HepG2 (cell line): Measurements from ENCODE around the gene NCBP1. TPM values are rescaled to one million over a fixed set of nuclear protein-coding genes. Genes with fewer than 3 reads are reported as not detected.

Source experiments
- ARID2 ChIP-seq: sonication (generic); formaldehyde crosslinking; IDR thresholded peaks from 2 replicates; pipeline ENCODE4 v1.8.1; 2022; ENCODE audit warnings: mild to moderate bottlenecking, missing genetic modification reagents, borderline replicate concordance
- ARNTL ChIP-seq: sonication (generic); formaldehyde crosslinking; IDR thresholded peaks from 2 replicates; pipeline ENCODE4 v1.4.0; 2020; ENCODE audit warnings: mild to moderate bottlenecking, missing genetic modification reagents
- CCAR2 ChIP-seq: fragments of 200-400 bp; formaldehyde crosslinking; optimal IDR thresholded peaks from 2 replicates; pipeline ENCODE3; 2018; ENCODE audit warnings: low read depth, mild to moderate bottlenecking, low read length, moderate library complexity
- CCDC6 ChIP-seq: sonication (generic); formaldehyde crosslinking; IDR thresholded peaks from 2 replicates; pipeline ENCODE4 v1.8.1; 2022; ENCODE audit warnings: mild to moderate bottlenecking, missing genetic modification reagents, moderate library complexity
- CEBPB ChIP-seq: IDR thresholded peaks from 2 replicates; pipeline ENCODE4 v1.6.1; 2011; ENCODE audit warnings: low read depth, low read length, improper control_type of control experiment, borderline replicate concordance
- ELK4 ChIP-seq: sonication (generic); formaldehyde crosslinking; IDR thresholded peaks from 2 replicates; pipeline ENCODE4 v1.9.0; 2021; ENCODE audit warnings: missing genetic modification reagents, borderline replicate concordance
- KDM1A ChIP-seq: IDR thresholded peaks from 2 replicates; pipeline ENCODE4 v1.6.1; 2016; ENCODE audit warnings: missing compliant biosample characterization
- KLF16 ChIP-seq, 2 experiments: sonication (generic) in 1 of 2; formaldehyde crosslinking in 1 of 2; IDR thresholded peaks; 2 replicates each; pipeline versions ENCODE4 v1.6.1 to v1.8.0; 2016 to 2023; ENCODE audit warnings: missing genetic modification reagents in 2 of 2, missing compliant biosample characterization in 1 of 2
- MAFG ChIP-seq: sonication (generic); formaldehyde crosslinking; IDR thresholded peaks from 2 replicates; pipeline ENCODE4 v1.5.1; 2020; ENCODE audit warnings: mild to moderate bottlenecking, missing genetic modification reagents
- MTERF4 ChIP-seq: sonication (generic); formaldehyde crosslinking; IDR thresholded peaks from 2 replicates; pipeline ENCODE4 v1.8.0; 2023; ENCODE audit warnings: mild to moderate bottlenecking, missing genetic modification reagents
- MTF1 ChIP-seq: sonication (generic); formaldehyde crosslinking; IDR thresholded peaks from 2 replicates; pipeline ENCODE4 v1.5.0; 2020; ENCODE audit warnings: missing genetic modification reagents
- NR0B2 ChIP-seq: sonication (generic); formaldehyde crosslinking; IDR thresholded peaks from 2 replicates; pipeline ENCODE4 v1.4.0; 2020; ENCODE audit warnings: mild to moderate bottlenecking, missing genetic modification reagents
- RNF2 ChIP-seq: fragments of 450-650 bp; conservative IDR thresholded peaks from 2 replicates; pipeline ENCODE4 v1.6.1; 2016; ENCODE audit warnings: low read depth
- SMAD9 ChIP-seq: sonication (generic); formaldehyde crosslinking; IDR thresholded peaks from 2 replicates; pipeline ENCODE4 v1.5.1; 2020; ENCODE audit warnings: mild to moderate bottlenecking, missing genetic modification reagents
- ZKSCAN8 ChIP-seq: IDR thresholded peaks from 2 replicates; pipeline ENCODE4 v1.6.1; 2016; ENCODE audit warnings: borderline replicate concordance, missing genetic modification reagents, missing compliant biosample characterization
- ZNF224 ChIP-seq: sonication (generic); formaldehyde crosslinking; IDR thresholded peaks from 2 replicates; pipeline ENCODE4 v1.5.0; 2020; ENCODE audit warnings: mild to moderate bottlenecking, missing genetic modification reagents
- ZNF281 ChIP-seq: sonication (generic); formaldehyde crosslinking; IDR thresholded peaks from 2 replicates; pipeline ENCODE4 v1.4.0; 2020; ENCODE audit warnings: missing genetic modification reagents, borderline replicate concordance
- ZNF614 ChIP-seq: IDR thresholded peaks from 2 replicates; pipeline ENCODE4 v1.6.1; 2018; ENCODE audit warnings: missing biosample characterization, missing genetic modification reagents, inconsistent platforms, borderline replicate concordance
- ZNF83 ChIP-seq: sonication (generic); formaldehyde crosslinking; IDR thresholded peaks from 2 replicates; pipeline ENCODE4 v1.4.0; 2020; ENCODE audit warnings: missing genetic modification reagents, mild to moderate bottlenecking, borderline replicate concordance
- polyA plus RNA-seq, 8 experiments: library from polyadenylated mRNA; depleted of rRNA in 3 of 8; stranded (reverse) in 7 of 8; unstranded in 1 of 8; fragments of >200 nt; fragmentation: Illumina TruSeq in 4 of 8; extraction: Trizol in 4 of 8; gene quantifications; 2 replicates each; pipeline versions ENCODE4 v1.2.1 to v1.2.3, GENCODE V29; 2011 to 2016; ENCODE audit warnings: low read depth in 4 of 8, missing spikeins in 1 of 8, mixed read lengths in 1 of 8; ENCODE audit not compliant: insufficient read depth in 1 of 8
- total RNA-seq, 5 experiments: library from RNA; depleted of rRNA; stranded (reverse); fragments of >200 nt; fragmentation: Illumina TruSeq; extraction: Trizol; gene quantifications; 2 replicates each; pipeline ENCODE4 v1.2.3, GENCODE V29; 2016; ENCODE audit warnings: low read depth in 1 of 5

Gene NCBP1
- total and polyA plus RNA-seq, 2 of the 13 experiments (the other 11 are each of a cell fraction or from before 2014, with no cell fraction given), result 13.3 to 40.2 TPM

GRCh38 chr9:97696803-97697601, 63.4 kb downstream of the NCBP1 start, which contains the start of gene XPA (continued):
- TF ChIP-seq MTERF4 (CRISPR knock-in tag) (0 out of 2 replicates have a peak, but pooled peaks have one; percentile 49), ZNF224 (CRISPR knock-in tag) (0 out of 2 replicates have a peak, but pooled peaks have one; percentile 50), NR0B2 (CRISPR knock-in tag) (peak; percentile 64; the same call in 1 of the 2 replicates), RNF2 (0 out of 2 replicates have a peak, but pooled peaks have one; percentile 11), MAFG (CRISPR knock-in tag) (no peak), ARID2 (no peak), CCAR2 (no peak), ZKSCAN8 (CRISPR knock-in tag) (peak; percentile 5; the same call in 1 of the 2 replicates), ARNTL (peak; percentile 65), ZNF281 (peak; percentile 56; the same call in 1 of the 2 replicates), MTF1 (CRISPR knock-in tag) (no peak), ZNF83 (CRISPR knock-in tag) (no peak), ZNF614 (CRISPR knock-in tag) (no peak), CEBPB (no peak), KDM1A (CRISPR knock-in tag) (no peak), CCDC6 (CRISPR knock-in tag) (peak; percentile 70), KLF16 (CRISPR knock-in tag; IDR thresholded peaks at IDR 0.05) (peak in 1 of 2 experiments; percentile 90; a peak in 2 of 4 replicates), SMAD9 (CRISPR knock-in tag) (no peak), ELK4 (CRISPR knock-in tag) (no peak)
